Measurements from ENCODE around the gene DTNB. TPM values are rescaled to one million over a fixed set of nuclear protein-coding genes. Genes with fewer than 3 reads are reported as not detected.
A peak's percentile ranks its signal among the peaks of the same experiment; 100 is the strongest.

Gene DTNB
- total RNA-seq, 4 donors from 2014 or later, result 2.2 to 7.8 (median 3.9) TPM

DNA sequence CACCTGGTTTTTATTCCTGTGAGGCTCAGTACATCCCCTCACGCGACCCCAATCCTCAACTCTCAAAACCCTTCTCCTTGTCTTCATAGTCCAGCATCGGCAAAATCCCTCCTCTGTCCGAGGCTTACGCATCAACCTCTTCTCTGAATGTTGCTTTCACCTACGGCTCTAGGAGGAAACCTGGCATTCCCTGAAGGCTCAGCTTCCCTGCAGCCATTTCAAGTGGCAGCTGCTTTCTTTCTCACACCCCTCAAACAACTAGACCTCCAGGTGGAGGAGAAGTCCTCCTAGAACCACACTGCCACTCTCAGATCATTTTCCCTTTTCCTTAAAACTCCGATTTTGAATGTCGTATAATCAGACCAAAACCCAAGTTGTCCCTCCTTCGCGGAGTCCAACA lies 114.2 kb downstream of the DTNB start:
- Histone ChIP-seq H3K9me3 (no peaks in the 10 kb centered on the region), H3K4me3 (no peak overlapping the region), H3K27ac (no peak overlapping the region), H3K27me3 (no peaks in the 10 kb centered on the region), H3K4me1 (peaks cover 0 to 5% (median 0%) of the 10 kb centered on the region in 4 donors), H3K36me3 (no peaks in the 10 kb centered on the region)
- in situ Hi-C loops (cut with MboI; ENCODE audit: low pct_ligation_motif_present in 1 of 4, low pct_unique_long_range_greater_than_20kb in 1 of 4, low sequenced_read_pairs in 3 of 4) (no loop called here), intact Hi-C loops (cut with DNase I; ENCODE audit: low total_unique reads) (no loop called here)
- WGBS, 2 donors (ENCODE audit: low coverage in 1 of 2), result 96 to 99% methylated on average over 7 to 10 of the region's 10 CpGs
- no peak for DNase-seq
- TF ChIP-seq, protein P1, sequence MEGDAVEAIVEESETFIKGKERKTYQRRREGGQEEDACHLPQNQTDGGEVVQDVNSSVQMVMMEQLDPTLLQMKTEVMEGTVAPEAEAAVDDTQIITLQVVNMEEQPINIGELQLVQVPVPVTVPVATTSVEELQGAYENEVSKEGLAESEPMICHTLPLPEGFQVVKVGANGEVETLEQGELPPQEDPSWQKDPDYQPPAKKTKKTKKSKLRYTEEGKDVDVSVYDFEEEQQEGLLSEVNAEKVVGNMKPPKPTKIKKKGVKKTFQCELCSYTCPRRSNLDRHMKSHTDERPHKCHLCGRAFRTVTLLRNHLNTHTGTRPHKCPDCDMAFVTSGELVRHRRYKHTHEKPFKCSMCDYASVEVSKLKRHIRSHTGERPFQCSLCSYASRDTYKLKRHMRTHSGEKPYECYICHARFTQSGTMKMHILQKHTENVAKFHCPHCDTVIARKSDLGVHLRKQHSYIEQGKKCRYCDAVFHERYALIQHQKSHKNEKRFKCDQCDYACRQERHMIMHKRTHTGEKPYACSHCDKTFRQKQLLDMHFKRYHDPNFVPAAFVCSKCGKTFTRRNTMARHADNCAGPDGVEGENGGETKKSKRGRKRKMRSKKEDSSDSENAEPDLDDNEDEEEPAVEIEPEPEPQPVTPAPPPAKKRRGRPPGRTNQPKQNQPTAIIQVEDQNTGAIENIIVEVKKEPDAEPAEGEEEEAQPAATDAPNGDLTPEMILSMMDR (IDR thresholded peaks at IDR 0.05), result no peak
- TF ChIP-seq POLR2A (IDR thresholded peaks at IDR 0.05), result no peak
- TF ChIP-seq EP300 (IDR thresholded peaks at IDR 0.05; ENCODE audit: low read depth), result no peak

DNA sequence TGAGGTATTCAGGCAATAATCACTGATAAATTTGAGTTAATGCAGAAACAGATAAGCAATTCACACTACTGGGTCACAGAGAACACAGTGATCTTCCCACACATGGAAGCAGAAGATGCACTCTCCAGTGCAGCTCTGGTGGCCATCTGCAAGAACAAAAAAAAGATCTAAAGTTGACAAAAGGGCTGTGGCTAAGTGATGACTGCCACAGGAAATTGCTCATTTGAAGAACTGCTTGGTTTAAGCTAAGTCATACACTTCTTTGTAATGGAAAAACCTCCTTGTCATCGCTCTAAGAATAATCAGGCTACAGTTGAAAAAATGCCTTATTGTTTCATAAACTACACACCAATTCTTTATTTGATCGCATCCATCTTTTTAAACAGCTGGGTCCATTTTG lies 115.1 kb downstream of the DTNB start:
- intact Hi-C loops (cut with DNase I; ENCODE audit: low total_unique reads), result no loop called here
- 58 to 72% methylated on average over 2 of the region's 2 CpGs for WGBS, 2 donors (ENCODE audit: low coverage in 1 of 2)

DNA sequence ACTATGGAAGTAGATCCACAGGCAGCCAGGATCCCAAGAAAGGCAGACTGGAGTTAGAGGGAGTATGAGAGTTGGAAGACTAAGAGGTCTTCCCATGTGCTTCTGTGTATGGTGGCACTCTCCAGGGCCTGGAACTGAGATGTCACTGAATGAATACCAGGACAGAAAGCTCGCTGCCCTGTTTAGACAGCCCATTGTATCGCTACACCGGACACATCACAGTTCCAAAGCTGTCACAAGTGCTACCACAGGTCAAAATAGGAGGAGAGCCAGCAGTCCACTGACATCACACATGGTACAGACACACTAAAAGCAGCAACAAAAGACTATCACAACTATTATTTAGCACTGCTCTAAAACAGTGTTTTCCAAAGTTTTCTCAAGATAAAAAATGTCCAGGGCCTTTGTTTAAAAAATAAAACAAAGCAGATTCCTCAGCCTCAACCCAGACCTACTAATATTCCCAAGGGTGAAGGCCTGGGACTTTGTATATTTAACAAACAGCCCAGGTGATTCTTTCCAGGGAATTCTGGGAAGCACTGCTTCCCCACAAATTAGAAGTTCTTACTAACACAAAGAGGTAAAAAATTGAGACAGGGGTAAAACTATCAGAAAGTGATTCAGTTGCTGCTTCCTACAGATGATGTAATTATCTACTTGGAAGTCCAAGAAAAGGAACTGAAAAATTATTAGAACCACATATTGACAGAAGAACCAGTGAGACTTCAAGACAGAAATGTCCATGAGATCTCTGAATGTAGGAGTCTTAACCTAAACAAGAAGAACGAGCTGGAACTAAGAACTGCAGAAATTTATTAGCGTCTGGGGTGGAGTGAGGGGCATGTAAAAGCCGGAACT lies 116.0 kb downstream of the DTNB start:
- no peaks in the 10 kb centered on the region for H3K36me3 ChIP-seq
- WGBS, 2 donors (ENCODE audit: low coverage in 1 of 2), result 84 to 86% methylated on average over 6 of the region's 6 CpGs
- peaks cover 0 to 5% (median 0%) of the 10 kb centered on the region in 4 donors for H3K4me1 ChIP-seq
- H3K27me3 ChIP-seq, result no peaks in the 10 kb centered on the region
- H3K4me3 ChIP-seq, result no peak overlapping the region
- H3K27ac ChIP-seq, result no peak overlapping the region
- H3K9me3 ChIP-seq, result no peaks in the 10 kb centered on the region
- intact Hi-C loops (cut with DNase I; ENCODE audit: low total_unique reads), result no loop called here
- TF ChIP-seq POLR2AphosphoS5 (IDR thresholded peaks at IDR 0.05) (no peak), POLR2A (IDR thresholded peaks at IDR 0.05) (no peak), EP300 (IDR thresholded peaks at IDR 0.05; ENCODE audit: low read depth) (no peak)
- TF ChIP-seq, protein P1 (IDR thresholded peaks at IDR 0.05), result no peak
- in situ Hi-C loops (cut with MboI; ENCODE audit: low pct_ligation_motif_present in 1 of 4, low pct_unique_long_range_greater_than_20kb in 1 of 4, low sequenced_read_pairs in 3 of 4), result no loop called here
- DNase-seq, result no peak

More for the DNA sequence above, 115.1 kb downstream of the DTNB start:
- Histone ChIP-seq H3K4me3 (no peak overlapping the region), H3K9me3 (no peaks in the 10 kb centered on the region), H3K27me3 (no peaks in the 10 kb centered on the region), H3K4me1 (peaks cover 0 to 5% (median 0%) of the 10 kb centered on the region in 4 donors), H3K27ac (peak overlapping the region in 1 of 4 donors; percentile 7), H3K36me3 (no peaks in the 10 kb centered on the region)
- in situ Hi-C loops (cut with MboI; ENCODE audit: low pct_ligation_motif_present in 1 of 4, low pct_unique_long_range_greater_than_20kb in 1 of 4, low sequenced_read_pairs in 3 of 4), result no loop called here
- TF ChIP-seq EP300 (IDR thresholded peaks at IDR 0.05; ENCODE audit: low read depth) (no peak), POLR2AphosphoS5 (IDR thresholded peaks at IDR 0.05) (no peak), POLR2A (IDR thresholded peaks at IDR 0.05) (no peak)
- TF ChIP-seq, protein P1 (IDR thresholded peaks at IDR 0.05), result no peak
- DNase-seq, result no peak

DNA sequence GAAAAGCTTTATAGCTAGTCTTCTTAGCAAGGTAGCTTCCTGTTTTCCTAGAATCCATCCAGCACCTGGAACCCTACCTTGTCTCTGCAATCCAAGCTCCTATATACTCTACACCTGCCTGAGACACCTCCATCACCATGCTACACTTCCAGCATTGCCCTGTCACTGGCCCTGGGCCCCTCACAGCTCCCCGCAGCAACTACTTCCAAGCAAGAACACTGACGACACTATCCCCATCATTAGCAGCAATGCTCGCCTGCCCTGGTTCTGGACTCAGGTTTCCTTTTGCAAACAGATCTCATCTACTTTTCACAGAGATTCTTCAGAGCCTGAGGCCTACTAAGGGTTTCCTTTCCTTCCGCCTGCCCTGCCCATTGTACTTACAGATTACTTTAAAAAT lies 121.1 kb downstream of the DTNB start:
- 98 to 100% methylated on average over 1 to 4 of the region's 4 CpGs for WGBS, 2 donors (ENCODE audit: low coverage in 1 of 2)
- intact Hi-C loops (cut with DNase I; ENCODE audit: low total_unique reads), result no loop called here

More for the DNA sequence above, 121.1 kb downstream of the DTNB start:
- Histone ChIP-seq H3K27me3 (no peaks in the 10 kb centered on the region), H3K4me3 (no peak overlapping the region), H3K4me1 (no peaks in the 10 kb centered on the region), H3K9me3 (no peaks in the 10 kb centered on the region), H3K27ac (no peak overlapping the region), H3K36me3 (no peaks in the 10 kb centered on the region)
- TF ChIP-seq, protein P1 (IDR thresholded peaks at IDR 0.05), result no peak
- TF ChIP-seq POLR2A (IDR thresholded peaks at IDR 0.05) (no peak), EP300 (IDR thresholded peaks at IDR 0.05; ENCODE audit: low read depth) (no peak), POLR2AphosphoS5 (IDR thresholded peaks at IDR 0.05) (no peak)
- DNase-seq, result no peak
- in situ Hi-C loops (cut with MboI; ENCODE audit: low pct_ligation_motif_present in 1 of 4, low pct_unique_long_range_greater_than_20kb in 1 of 4, low sequenced_read_pairs in 3 of 4), result no loop called here
